KMS-11 (cell line): Measurements from ENCODE around the gene GPX7.

Experiments
- H2AFZ ChIP-seq: fragments of 200-600 bp; sonication (generic); 2 replicates; pipeline ENCODE4 v1.6.1; 2016; ENCODE audit warnings: antibody characterized with exemption, mixed run types, low read depth
- H3K27ac ChIP-seq: fragments of 200-600 bp; sonication (generic); 2 replicates; pipeline ENCODE4 v1.6.1; 2016; ENCODE audit warnings: mild to moderate bottlenecking, mixed run types
- H3K27me3 ChIP-seq: fragments of 200-600 bp; sonication (generic); 2 replicates; pipeline ENCODE4 v1.6.1; 2017; ENCODE audit warnings: mild to moderate bottlenecking, low read depth, mixed run types, moderate library complexity; ENCODE audit not compliant: insufficient read depth
- H3K36me3 ChIP-seq: fragments of 200-600 bp; sonication (generic); 2 replicates; pipeline ENCODE4 v1.6.1; 2017; ENCODE audit warnings: mild to moderate bottlenecking, mixed run types; ENCODE audit not compliant: insufficient read depth
- H3K4me1 ChIP-seq: fragments of 200-600 bp; sonication (generic); 2 replicates; pipeline ENCODE4 v1.6.1; 2016; ENCODE audit warnings: mild to moderate bottlenecking, low read depth, mixed run types; ENCODE audit not compliant: poor library complexity, severe bottlenecking
- H3K4me2 ChIP-seq: fragments of 200-600 bp; sonication (generic); 2 replicates; pipeline ENCODE4 v1.7.0; 2016; ENCODE audit warnings: mild to moderate bottlenecking, mixed run types
- H3K4me3 ChIP-seq: fragments of 200-600 bp; sonication (generic); IDR thresholded peaks from 2 replicates; pipeline ENCODE4 v1.6.1; 2017; ENCODE audit warnings: low read depth, low read length, mixed read lengths; ENCODE audit not compliant: insufficient read depth
- H3K79me2 ChIP-seq: fragments of 200-600 bp; sonication (generic); 2 replicates; pipeline ENCODE4 v1.6.1; 2016; ENCODE audit warnings: low read depth, mixed run types; ENCODE audit not compliant: insufficient read depth
- H3K9ac ChIP-seq: fragments of 200-600 bp; sonication (generic); 2 replicates; pipeline ENCODE4 v1.6.1; 2016; ENCODE audit warnings: mild to moderate bottlenecking, mixed run types
- H4K20me1 ChIP-seq: fragments of 200-600 bp; sonication (generic); 2 replicates; pipeline ENCODE4 v1.6.1; 2016; ENCODE audit warnings: mild to moderate bottlenecking, mixed run types; ENCODE audit not compliant: insufficient read depth
- TF ChIP-seq, protein P1 (sequence below): fragments of 200-600 bp; sonication (generic); conservative IDR thresholded peaks from 2 replicates; pipeline ENCODE4 v1.6.1; 2017; ENCODE audit warnings: low read depth, mild to moderate bottlenecking, antibody characterized with exemption, low read length, moderate library complexity, mixed read lengths

The GPX7 gene

DNA sequence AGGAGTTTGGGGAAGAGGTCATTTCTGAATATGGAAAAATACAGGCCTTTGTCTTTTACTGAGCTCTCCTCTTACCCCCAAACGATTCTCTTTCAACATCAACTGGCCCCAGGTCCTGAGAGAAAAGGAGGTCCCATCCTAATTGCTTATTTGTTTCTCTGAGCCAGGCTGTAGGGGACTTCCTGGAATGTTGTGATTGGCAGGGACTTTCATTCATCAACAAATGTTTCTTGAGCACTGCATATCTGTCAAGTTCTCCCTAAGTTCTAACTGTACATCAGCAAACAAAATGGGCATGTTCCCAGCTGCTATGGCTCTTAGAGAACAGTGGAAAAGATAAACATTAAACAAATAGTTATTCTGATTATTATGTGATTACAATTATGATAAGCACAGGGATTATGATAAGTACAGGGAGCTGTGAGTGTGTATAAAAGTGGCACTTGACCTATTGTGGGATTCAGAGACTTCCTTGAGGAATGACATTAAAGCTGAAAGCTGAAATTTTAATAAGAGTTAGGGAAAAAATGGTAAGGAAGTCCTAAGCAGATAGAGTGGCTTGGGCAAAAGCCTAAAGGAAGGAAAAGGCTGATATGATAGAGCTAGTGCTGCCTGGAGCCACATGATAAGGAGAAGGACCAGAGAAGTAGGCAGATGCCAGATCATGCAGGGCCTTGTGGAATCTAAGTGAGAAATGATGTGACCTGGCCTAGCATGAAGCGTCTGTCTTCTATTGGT lies 11.6 kb downstream of the GPX7 start:
- Histone ChIP-seq H3K4me1 (no peaks in the 10 kb centered on the region), H3K9ac (no peak overlapping the region), H3K4me3 (no peak overlapping the region), H3K27ac (no peak overlapping the region), H3K36me3 (no peaks in the 10 kb centered on the region), H3K27me3 (no peaks in the 10 kb centered on the region), H3K4me2 (no peak overlapping the region), H3K79me2 (no peaks in the 10 kb centered on the region), H4K20me1 (no peaks in the 10 kb centered on the region), H2AFZ (no peak overlapping the region)
- TF ChIP-seq, protein P1, sequence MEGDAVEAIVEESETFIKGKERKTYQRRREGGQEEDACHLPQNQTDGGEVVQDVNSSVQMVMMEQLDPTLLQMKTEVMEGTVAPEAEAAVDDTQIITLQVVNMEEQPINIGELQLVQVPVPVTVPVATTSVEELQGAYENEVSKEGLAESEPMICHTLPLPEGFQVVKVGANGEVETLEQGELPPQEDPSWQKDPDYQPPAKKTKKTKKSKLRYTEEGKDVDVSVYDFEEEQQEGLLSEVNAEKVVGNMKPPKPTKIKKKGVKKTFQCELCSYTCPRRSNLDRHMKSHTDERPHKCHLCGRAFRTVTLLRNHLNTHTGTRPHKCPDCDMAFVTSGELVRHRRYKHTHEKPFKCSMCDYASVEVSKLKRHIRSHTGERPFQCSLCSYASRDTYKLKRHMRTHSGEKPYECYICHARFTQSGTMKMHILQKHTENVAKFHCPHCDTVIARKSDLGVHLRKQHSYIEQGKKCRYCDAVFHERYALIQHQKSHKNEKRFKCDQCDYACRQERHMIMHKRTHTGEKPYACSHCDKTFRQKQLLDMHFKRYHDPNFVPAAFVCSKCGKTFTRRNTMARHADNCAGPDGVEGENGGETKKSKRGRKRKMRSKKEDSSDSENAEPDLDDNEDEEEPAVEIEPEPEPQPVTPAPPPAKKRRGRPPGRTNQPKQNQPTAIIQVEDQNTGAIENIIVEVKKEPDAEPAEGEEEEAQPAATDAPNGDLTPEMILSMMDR: no peak

DNA sequence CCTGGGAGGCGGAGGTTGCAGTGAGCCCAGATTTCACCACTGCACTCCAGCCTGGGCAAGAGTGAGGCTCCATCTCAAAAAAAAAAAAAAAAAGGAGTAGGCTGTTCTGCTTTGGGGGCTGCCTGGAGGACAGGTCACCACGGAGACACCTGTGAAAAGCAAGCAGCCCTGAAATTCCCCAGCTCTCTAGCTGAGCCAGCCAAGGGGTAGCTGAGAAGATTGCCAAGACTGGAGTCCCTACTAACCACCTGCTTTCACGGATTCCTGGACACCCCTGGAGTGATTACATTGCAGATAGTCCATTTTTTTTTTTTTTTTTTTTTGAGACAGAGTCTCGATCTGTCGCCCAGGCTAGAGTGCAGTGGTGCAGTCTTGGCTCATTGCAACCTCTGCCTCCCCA lies 12.5 kb downstream of the GPX7 start:
- H3K4me3 ChIP-seq: no peak overlapping the region
- no peaks in the 10 kb centered on the region for H3K79me2 ChIP-seq
- no peak overlapping the region for H2AFZ ChIP-seq
- no peak overlapping the region for H3K4me2 ChIP-seq
- H3K36me3 ChIP-seq: no peaks in the 10 kb centered on the region
- no peaks in the 10 kb centered on the region for H3K4me1 ChIP-seq
- TF ChIP-seq, protein P1: no peak
- no peak overlapping the region for H3K27ac ChIP-seq
- no peaks in the 10 kb centered on the region for H4K20me1 ChIP-seq
- H3K9ac ChIP-seq: no peak overlapping the region
- no peaks in the 10 kb centered on the region for H3K27me3 ChIP-seq

DNA sequence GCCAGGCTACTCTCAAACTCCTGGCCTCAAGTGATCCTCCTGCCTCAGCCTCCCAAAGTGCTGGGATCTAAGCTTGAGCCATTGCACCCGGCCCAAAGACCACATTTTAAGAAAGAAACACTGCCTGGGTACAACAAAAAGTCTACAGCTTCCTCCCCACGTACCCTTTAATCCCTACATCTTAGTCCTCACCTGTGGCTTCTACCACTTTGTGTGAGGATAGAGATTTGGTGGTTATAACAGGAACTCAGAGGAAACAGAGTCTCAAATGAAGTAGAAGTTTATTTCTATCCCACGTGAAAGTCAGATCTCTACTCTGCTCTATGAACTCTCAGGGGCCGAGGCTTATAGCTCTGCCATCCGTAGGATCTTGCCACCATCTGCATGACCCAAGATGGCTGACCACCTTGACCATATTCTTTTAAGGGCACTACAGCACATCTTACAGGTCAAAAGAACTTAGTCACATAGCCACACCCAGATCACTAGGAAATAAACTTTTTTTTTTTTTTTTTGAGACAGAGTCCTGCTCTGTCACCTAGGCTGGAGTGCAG lies 13.4 kb downstream of the GPX7 start:
- H3K9ac ChIP-seq: no peak overlapping the region
- no peaks in the 10 kb centered on the region for H3K36me3 ChIP-seq
- no peaks in the 10 kb centered on the region for H3K79me2 ChIP-seq
- H3K4me2 ChIP-seq: no peak overlapping the region
- H3K27ac ChIP-seq: no peak overlapping the region
- no peaks in the 10 kb centered on the region for H3K4me1 ChIP-seq
- no peaks in the 10 kb centered on the region for H4K20me1 ChIP-seq
- H3K27me3 ChIP-seq: no peaks in the 10 kb centered on the region
- H2AFZ ChIP-seq: no peak overlapping the region
- TF ChIP-seq, protein P1: no peak
- H3K4me3 ChIP-seq: no peak overlapping the region

DNA sequence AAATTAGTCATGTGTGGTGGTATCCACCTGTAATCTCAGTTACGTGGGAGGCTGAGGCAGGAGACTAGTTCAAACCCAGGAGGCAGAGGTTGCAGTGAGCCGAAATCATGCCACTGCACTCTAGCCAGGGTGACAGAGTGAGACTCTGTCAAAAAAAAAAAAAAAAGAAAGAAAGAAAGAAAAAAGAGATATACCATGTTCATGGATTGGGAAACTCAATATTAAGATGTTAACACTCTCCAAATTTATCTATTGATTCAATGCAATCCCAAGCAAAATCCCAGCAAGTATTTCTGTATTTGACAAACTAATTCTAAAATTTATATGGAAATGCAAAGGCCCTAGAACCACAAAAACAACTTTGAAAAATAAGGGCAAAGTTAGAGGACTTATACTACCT lies 19.8 kb downstream of the GPX7 start:
- Histone ChIP-seq H3K27me3 (no peaks in the 10 kb centered on the region), H3K27ac (no peak overlapping the region), H3K4me1 (no peaks in the 10 kb centered on the region), H3K4me2 (no peak overlapping the region), H3K9ac (no peak overlapping the region), H3K79me2 (no peaks in the 10 kb centered on the region), H3K36me3 (no peaks in the 10 kb centered on the region), H3K4me3 (no peak overlapping the region), H2AFZ (no peak overlapping the region), H4K20me1 (no peaks in the 10 kb centered on the region)
- TF ChIP-seq, protein P1: no peak
